Upper lobe of left lung (tissue), 4 donors: ENCODE measurements around the gene NEDD8.
A peak's percentile ranks its signal among the peaks of the same experiment; 100 is the strongest.

ENCODE experiments used
- CTCF ChIP-seq, 6 experiments: fragments of 450-650 bp in 4 of 6; fragments of 200-600 bp in 2 of 6; sonication (generic) in 2 of 6; IDR thresholded peaks; one replicate each; pipeline ENCODE4 v1.5.1; 2016 to 2019; ENCODE audit warnings: antibody characterized with exemption in 6 of 6
- POLR2A ChIP-seq, 4 donors: fragments of 450-650 bp; IDR thresholded peaks; one replicate each; pipeline ENCODE4 v1.5.1; 2016 to 2017; ENCODE audit warnings: antibody characterized with exemption in 4 of 4, mild to moderate bottlenecking in 2 of 4
- POLR2AphosphoS5 ChIP-seq, 2 donors: sonication (generic); formaldehyde crosslinking; IDR thresholded peaks; one replicate each; pipeline ENCODE4 v1.5.1; 2017; ENCODE audit warnings: antibody characterized with exemption in 2 of 2

GRCh38 chr14:24215495-24216344 is 16.4 kb downstream of the NEDD8 start, which contains the start of gene MDP1:
- peak in 5 of 6 experiments; percentile 39 to 78 (median 53) for TF ChIP-seq CTCF (IDR thresholded peaks at IDR 0.05)
- peak in 3 of 4 donors; percentile 75 to 88 (median 79) for TF ChIP-seq POLR2A (IDR thresholded peaks at IDR 0.05)
- peak; percentile 87 to 90 for TF ChIP-seq POLR2AphosphoS5 (IDR thresholded peaks at IDR 0.05)
